ENCODE results near the gene SERF2.

The SERF2 gene

GRCh38 chr15:43845421-43845820 lies 53.3 kb downstream of the SERF2 start:
- DNase-seq (ENCODE audit: low read depth, low spot score) = no peak
- no peak overlapping the region for H3K4me3 ChIP-seq
- TF ChIP-seq EZH2 (IDR thresholded peaks at IDR 0.05) (no peak), POLR2AphosphoS5 (IDR thresholded peaks at IDR 0.05; ENCODE audit: borderline replicate concordance, low read depth, low read length) (no peak), FOXP2 (optimal IDR thresholded peaks at IDR 0.05; ENCODE audit: control extremely low read depth, extremely low read length, insufficient read depth) (no peak)
- no peak overlapping the region for H3K9ac ChIP-seq (ENCODE audit: insufficient read length)
- no peak overlapping the region for H3K27ac ChIP-seq
- H3K9me3 ChIP-seq (ENCODE audit: low read depth, low read length) = no peaks in the 10 kb centered on the region
- H3K36me3 ChIP-seq (ENCODE audit: insufficient read depth, low read length) = peaks cover 70% of the 10 kb centered on the region
